Measurements from ENCODE around the gene SNX32.

- TF ChIP-seq CTCF (IDR thresholded peaks at IDR 0.05) (no peak), POLR2A (IDR thresholded peaks at IDR 0.05; ENCODE audit: low read depth) (no peak)
Measured at GRCh38 chr11:65814986-65815565, 18.7 kb upstream of the SNX32 start.
